ENCODE measurements around the gene DUS1L. TPM values are rescaled to one million over a fixed set of nuclear protein-coding genes. Genes with fewer than 3 reads are reported as not detected.

DUS1L gene
- polyA plus RNA-seq, 4 donors, result 52.7 to 105 (median 69.9) TPM

DNA sequence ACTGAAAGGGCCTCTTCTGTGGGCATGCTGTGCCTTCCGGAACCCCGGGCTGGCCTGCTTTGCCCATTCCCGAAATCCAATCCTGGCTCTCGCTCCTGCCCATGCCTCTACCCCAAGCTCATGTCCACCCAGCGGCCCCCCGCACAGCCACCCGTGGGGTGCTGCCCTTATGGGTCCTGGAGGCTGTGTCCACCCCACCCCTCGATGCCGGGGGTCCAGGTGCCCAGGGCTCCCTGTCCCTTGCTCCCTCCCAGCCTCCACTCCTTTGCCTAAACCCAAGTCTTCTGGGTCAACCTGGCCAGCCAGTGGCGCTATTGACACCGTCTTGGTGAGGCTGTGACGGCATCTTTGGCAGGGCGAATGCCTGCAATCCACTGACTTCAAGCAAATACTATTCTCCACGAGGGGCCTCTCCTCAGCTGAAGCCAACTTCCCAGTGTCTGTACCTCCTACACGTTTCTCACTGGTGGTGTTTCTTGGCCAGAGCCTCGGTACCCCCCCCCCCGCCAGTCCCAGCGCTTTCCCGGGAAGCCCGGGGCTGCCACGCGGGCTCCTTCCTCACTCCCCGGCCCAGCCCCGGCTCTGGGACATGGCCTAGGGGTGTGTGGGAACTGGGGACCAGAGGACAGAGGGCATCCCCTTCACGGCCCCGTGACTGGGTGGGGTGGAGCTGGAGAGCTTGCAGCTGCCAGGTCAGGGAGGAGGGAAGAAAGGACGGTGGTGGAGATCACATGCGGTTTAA, 12.2 kb upstream of the DUS1L start:
- DNase-seq (ENCODE audit: low read depth in 4 of 4, low spot score in 3 of 4), result no peak

DNA sequence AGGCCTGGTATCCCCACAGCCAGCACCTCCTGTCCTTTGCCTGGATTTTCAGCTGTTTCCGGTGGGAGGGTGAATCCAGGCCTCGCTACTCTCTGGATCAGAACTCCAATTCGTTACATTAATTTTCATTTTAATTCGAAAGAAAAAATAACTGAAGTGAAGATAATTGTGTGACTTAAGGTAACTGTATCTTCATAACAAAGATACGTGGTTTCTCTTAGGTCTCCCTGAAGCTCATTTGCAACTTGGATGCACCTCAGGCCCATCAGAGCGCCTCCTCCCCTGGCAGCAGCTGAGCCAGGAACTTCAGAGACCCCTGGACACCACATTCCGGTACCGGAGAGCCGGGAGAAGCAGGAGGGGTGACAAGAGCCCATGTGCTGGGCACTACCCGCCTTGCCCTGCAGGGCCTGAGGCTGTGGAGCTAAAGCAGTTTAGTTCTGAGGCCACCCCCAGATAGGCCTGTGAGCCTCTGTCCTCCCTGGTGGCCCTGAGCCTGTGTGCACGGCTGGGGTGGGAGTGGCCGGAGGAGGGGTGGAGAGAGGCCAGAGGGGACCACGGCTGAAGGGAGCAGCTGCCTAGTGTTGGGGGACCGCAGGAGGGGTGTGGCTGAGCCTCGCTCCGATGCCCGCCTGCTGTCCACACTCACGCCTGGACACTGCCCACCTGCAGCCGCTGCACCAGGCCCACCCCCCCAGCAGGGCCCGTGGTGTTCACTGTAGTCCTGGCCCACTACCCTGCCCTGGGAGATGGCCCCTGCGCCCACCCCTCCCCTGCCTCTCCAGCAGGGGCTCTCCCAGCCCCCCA, 11.4 kb upstream of the DUS1L start:
- no peak for DNase-seq (ENCODE audit: low read depth in 4 of 4, low spot score in 3 of 4)

DNA sequence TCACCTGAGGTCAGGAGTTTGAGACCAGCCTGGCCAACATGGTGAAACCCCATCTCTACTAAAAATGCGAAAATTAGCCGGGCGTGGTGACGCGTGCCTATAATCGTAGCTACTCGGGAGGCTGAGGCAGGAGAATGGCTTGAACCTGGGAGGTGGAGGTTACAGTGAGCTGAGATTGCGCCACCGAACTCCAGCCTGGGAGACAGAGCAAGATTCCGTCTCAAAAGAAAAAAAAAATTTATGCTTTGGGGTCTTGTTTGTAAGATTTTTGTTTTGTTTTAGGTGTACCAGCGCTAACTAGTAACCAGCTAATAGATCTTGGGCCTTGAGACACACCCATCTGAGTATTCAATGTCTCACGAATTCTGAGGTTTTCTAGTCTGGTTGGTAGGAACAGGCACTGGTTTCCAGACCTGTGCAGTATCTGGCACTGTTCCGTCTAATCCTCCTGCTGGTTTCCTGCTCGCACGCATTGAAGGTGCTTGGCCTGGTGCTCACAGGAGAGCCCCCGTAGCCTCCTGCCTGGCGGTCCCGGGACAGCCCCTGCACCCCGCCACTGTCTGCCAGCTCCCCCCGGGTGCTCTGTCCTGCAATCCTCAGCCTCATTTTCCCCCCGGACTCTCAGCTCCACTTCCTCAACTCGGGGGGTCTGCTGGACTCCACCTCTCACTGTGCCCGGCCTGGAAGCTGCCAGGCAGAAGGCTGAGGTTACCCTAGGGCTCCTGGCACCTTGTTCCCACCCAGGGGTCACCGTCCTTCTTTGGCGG, 10.6 kb upstream of the DUS1L start:
- no peak for DNase-seq (ENCODE audit: low read depth in 4 of 4, low spot score in 3 of 4)

DNA sequence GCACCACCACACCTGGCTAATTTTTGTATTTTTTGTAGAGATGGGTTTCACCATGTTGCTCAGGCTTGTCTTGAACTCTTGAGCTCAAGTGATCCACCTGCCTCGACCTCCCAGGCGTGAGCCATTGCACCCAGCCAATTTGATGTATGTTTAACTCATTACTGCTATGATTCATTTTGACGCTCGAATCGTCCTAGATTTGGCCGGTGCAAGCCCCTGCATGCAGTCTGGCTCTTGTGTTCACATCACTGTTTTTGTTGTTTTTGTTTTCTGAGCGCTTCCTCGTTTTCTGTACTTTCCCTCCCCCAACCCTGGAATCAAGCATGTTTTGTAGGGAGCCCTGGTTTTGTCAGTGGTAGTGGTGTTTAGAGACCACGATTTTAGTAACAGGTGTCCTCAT, 7.8 kb upstream of the DUS1L start:
- DNase-seq (ENCODE audit: low read depth in 4 of 4, low spot score in 3 of 4), result no peak

DNA sequence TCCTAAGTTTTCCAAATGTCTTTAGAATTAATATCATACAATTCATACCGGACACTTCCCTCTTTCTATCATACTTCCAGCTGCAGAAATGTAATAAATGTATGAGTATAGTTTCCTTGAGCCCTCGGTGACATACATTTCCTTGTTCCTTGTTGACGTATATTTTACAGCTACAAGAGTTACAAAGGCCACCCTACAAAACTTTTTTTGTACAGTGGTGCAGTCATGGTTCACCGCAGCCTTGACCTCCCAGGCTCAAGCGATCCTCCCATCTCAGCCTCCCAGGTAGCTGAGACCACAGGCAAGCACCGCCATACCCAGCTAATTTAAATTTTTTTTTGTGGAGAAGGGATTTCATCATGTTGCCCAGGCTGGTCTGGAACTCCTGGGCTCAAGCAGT, 7.2 kb upstream of the DUS1L start:
- no peak for DNase-seq (ENCODE audit: low read depth in 4 of 4, low spot score in 3 of 4)

DNA sequence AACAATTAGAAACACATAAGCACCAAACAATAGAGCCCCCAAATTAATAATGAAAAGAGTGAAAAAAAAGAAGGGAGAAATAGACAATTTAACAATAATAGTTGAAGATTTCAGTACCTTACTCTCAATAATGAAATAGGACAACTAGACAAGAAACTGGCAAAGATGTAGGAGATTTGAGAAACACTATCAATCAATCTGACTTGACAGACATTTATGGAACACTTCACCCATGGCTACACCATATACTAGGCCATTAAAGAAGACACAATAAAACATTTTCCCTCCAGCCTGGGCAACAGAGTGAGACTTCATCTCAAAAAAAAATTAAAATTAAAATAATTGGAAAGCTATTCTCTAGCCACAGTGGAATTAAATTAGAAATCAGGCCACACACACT, 5.0 kb upstream of the DUS1L start:
- no peak for DNase-seq (ENCODE audit: low read depth in 4 of 4, low spot score in 3 of 4)

DNA sequence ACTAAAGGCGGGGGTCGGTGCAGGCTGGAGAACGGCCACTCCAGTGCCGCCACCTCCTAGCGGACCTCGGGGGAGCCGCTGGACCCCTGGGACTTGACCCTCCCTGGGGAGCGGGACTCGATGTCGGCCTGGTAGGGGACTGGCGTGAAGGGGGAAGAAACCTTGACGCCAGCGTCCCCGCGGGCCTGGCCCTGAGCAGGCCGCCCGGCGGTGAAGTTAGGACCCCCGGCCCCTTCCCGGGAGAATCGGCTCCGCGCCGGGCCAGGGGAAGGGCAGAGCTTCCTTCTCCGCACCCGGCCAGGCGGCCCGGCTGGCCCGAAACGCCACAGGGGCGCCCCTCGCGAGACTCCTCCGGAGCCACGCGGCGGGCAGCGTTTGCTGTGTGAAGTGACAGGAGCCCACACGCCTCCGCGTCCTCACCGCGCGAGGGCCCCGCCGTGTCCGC, 389 bp downstream of the DUS1L start:
- DNase-seq (ENCODE audit: low read depth in 4 of 4, low spot score in 3 of 4), result no peak

DNA sequence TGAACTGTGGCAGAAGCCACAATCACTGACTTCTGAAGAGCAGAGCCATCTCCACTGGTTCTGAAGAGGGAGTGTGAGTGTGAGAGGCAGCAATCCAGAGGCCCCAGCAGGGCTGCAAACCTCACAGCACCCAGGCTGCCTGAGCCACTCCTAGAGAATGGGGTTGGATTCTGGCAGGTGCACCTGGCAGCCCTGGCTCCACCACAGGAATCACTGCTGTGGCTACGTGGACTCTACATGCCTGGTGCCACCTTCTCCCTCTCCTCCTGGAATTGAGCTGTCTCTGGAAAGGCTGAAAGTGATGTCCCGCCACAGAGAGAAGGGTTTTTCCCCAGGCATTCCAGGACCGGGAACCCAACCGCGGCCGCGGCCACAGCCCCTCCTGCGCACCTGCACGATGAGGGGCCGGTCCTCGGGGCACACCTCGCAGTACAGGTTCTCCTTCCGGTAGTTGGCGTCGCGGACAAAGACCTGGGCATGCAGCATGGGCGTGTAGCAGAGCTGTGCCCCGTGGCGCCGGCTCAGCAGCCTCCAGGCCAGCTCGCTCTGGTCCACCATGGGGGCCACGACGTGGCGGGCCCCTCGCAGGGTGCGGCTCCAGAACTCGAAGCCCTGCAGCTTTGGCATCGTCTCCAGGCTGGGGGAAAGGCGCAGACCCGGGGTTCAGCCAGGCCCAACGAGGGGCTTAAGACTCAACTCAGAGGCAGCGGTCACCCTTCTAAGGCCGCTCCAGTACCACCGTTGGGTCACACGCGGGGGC, 991 bp downstream of the DUS1L start:
- no peak for DNase-seq (ENCODE audit: low read depth in 4 of 4, low spot score in 3 of 4)

DNA sequence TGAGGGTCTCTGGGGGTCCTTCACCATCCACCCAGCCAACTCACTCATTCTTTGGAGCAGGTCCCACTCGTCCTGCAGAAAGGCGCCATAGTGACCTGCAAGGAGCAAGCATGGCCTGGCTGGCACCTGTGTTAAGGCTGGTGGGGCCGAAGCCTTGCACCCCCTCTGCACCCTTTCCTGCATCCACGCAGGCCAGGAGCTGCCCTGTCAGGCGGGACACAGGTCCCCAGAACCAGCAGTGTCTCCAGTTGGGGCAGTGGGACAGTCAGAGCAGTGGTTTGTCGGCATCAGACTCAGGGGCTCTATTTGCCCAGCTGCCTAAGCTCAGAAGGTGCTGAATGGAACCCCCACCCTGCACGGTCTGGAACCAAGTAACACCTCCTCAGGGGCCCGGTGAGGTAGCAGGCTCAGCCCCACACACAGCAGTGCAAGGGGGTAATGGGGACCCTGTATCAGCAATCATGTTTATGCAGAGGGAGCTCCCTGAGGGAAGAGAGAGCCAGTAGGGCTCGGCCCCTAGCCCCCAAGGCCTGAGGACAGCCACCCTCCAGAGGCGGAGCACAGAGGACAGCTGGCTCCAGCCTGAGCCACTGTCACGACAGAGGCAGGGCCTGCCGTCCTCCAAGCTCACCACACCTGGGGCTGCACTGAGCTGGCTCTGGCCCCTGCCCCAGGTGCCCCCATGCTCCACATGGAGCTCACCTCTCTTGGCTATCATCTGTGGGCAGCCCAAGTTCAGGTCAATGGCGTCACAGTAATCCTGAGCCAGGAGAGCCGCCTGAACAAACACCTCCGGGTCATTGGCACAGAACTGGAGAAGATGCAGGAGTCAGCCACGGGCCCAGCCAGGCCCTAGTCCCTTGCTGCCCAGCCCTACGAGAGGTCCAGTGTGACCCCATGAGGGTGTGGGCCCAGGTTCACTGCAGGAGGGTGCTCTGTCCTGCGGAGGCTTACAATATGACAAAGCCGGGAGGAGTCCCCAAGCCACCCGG, 1.9 kb downstream of the DUS1L start:
- no peak for DNase-seq (ENCODE audit: low read depth in 4 of 4, low spot score in 3 of 4)

DNA sequence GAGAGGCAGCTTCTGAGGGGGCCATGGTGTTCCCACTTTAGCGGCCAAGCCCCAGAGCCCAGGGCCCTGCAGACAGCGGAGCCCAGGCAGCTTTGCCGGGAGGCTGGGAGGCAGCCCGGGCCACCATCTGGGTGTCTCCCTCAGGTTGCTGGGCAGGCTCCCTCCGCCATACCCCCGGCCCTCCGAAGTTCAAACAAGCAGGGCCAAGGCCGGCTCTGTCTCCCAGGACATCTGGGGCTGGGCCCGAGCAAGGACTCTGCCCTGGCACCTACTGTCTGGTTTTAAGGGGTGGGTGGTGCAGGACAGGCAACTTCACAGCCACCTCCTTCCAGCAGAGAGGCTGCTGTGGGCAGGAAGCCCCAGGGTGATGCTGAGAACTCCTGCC, 2.6 kb downstream of the DUS1L start:
- DNase-seq (ENCODE audit: low read depth in 4 of 4, low spot score in 3 of 4), result no peak

DNA sequence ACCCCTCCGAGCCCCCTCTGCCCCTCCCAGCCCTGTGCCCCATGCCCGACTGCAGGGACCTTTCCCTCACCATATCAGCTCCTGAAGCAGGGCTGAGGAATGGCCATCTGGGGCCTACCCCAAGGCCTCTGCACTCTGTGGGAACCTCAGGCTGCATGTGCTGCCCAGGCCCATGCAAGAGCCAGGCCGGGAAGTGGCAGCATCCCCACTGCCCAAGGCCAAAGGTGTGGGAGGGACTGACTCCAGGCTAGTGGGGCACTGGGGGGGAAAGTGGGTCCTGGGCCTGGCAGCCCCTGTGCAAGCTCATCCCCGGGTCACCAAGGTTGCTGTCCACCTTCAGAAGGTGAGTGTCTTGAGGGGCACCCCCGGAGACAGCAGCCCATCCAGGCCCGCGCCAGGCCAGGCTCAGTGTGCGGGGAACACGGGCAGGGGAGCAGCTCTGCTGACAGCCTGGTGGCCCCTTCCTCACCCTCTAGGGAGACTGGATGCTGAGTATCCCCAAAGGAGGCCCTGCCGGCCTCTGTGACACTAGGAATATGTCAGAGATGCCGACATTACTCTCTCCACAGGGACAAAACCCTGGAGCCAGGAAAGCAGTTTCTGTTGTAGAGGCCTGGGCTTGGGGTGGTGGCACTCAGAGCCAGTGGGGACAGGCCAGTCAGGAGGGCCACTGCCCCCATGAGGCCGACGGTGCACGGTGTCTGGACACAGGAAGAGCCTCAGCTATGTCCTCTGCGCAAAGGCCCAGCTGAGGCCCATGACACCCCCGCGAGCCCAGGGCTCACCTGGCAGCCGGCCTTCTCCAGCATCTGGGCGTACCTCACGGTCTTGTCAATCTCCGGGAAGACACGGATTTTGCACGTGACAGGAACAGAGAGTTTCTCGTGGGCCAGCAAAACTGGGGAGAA, 3.3 kb downstream of the DUS1L start:
- no peak for DNase-seq (ENCODE audit: low read depth in 4 of 4, low spot score in 3 of 4)

DNA sequence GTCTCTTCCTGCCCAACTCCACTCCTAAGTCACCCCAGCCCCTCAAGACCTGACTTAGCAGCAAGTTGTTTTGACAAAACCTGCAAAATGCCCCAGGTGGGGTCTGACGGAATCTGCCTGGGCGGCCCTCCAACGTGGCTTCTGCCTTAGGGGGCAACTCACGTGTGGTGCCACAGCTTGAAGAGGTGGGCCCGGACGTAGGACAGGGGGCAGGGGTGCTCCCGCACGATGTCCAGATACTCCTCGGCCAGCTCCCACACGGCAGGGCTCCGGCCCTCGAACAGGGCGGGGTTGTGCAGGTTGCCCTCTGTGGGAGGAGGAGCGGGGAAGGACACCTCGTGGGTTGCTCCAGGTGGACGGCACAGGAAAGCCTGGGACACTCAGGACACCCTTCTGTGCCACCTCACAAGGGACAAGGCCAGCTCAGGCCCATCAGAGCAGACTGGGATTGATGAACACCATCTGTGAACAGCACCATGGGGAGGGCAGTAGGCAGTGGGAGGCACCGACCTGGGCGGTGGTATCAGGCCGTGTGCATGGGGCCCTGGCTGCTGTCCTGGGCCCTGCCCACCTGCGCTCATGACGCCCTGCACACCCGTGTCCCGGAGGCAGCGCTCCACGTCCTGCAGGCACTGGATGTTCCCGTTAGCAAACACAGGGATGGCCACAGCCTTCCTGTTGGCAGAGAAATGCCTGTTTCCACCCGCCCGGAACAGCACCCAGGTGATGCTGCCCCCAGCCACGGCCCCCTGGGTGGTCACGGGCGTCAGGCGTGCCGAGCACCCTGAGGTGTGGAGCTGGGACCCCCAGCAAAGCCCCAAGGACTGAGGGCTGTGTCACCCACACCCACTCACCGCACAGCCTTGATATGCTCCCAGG, 4.3 kb downstream of the DUS1L start:
- no peak for DNase-seq (ENCODE audit: low read depth in 4 of 4, low spot score in 3 of 4)

DNA sequence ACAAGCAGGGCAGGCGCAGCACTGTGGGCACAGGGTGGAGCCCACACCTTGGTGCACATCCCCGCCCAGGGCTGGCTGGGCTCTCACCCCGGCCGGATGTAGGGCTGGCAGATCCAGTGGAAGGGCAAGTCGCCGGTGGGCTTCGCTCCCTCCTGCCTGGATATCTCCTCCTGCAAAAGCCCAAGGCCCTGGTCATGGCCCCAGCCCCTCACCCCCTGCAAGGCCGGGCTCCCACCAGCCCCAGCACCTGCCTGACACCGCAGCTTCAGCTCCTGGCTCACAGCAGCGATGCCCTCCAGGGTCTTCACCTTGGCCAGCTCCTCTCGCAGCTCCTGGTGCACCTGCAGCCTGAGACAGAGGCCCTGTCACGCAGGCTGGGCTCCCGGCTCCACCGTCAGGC, 5.0 kb downstream of the DUS1L start:
- DNase-seq (ENCODE audit: low read depth in 4 of 4, low spot score in 3 of 4), result no peak

DNA sequence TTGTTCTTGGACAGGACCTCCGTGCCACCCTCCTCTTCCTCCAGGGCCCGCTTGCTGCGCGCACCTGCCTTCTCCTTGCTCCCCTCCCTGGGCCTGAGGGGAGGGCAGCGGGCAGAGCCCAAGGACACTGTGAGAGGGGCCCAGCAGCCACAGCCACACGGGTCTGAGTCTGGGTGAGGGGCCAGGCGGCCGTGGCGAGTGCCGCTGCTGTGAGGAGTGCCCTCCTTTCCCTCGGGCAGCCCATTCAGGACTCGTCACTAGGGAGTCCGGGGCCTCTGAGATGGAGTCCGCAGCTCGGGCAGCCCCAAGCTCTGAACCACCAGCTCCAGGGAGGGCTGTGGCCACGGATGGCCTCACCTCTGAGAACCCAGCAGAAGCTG, 5.6 kb downstream of the DUS1L start:
- DNase-seq (ENCODE audit: low read depth in 4 of 4, low spot score in 3 of 4), result no peak

DNA sequence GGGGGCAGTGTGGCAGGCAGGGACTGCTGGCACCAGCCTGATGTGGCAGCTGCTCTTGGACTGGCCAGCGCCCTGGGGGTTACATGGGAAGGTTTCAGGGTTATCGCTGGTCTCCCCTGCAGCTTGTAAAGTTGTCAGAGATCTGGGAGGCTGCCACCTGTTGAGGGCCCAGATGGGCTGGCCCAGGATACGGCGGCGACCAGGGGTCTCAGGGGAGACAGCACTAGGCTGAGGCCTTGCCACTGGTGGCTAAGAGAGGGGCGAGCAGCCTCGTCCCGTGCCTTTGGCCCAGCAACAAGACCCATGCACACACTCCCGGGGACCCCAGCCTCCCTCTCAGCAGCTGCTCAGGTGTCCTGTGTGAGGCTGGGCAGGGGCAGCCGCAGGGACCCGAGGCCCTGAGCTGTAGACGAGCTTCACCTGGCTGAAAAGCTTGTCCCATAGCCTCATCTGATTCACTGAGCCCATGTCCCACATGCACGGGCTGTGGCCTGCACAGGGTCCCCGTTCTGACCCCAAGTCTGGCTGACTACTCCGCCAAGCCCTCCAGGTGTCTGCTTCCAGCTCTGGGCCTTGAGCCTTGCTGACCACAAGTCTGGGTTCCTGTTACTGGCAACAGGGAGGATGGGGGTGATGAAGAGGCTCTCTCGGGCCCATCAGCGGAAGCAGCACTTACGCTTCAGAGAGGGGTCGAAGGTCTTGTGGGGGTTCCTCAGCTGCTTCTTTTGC, 6.2 kb downstream of the DUS1L start:
- no peak for DNase-seq (ENCODE audit: low read depth in 4 of 4, low spot score in 3 of 4)

DNA sequence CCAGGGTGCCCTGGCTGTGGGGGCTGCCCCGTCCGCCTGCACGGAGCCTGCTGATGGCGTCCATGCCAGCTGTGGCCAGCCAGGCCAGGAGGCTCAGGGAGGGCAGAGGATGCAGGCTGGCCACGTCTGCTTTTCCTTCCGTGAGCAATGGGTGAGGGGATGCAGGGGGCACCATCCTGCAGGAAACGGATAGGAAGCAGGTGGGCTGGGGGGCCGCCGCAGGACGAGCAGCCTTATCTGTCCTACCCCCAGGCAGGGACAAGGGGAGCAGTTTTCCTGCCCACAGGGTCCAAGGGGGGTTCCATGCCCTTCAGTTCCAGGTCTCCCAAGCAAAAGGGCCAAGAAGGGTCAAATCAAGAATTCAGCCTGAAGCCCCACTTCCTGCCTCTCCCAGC, 6.8 kb downstream of the DUS1L start:
- DNase-seq (ENCODE audit: low read depth in 4 of 4, low spot score in 3 of 4), result no peak
